Suppressor macrophage (primary cell): ENCODE measurements around the gene SCNN1B.
"Not testable (repeated sequence)": the region's sequence is repeated elsewhere in the genome, so short reads cannot be mapped to it uniquely, and the experiment has no call there.

Experiments
- DNase-seq, 4 experiments: peaks; one replicate each; pipeline ENCODE4 v3.0.0-alpha.2; 2020 to 2022

The SCNN1B gene

GRCh38 chr16:23355106-23355670 is 53.1 kb downstream of the SCNN1B start:
- no peak for DNase-seq

GRCh38 chr16:23356941-23357340 is 54.8 kb downstream of the SCNN1B start:
- DNase-seq, result no peak

- DNase-seq, result no peak
These were observed 55.7 kb downstream of the SCNN1B start for GRCh38 chr16:23357761-23358290.

- DNase-seq, result no peak
These were observed 57.1 kb downstream of the SCNN1B start for GRCh38 chr16:23359092-23359760.

GRCh38 chr16:23362460-23363317 is 60.6 kb downstream of the SCNN1B start:
- no peak for DNase-seq

GRCh38 chr16:23365602-23366240 is 63.6 kb downstream of the SCNN1B start:
- peak in 1 of 4 experiments; percentile 3 for DNase-seq

GRCh38 chr16:23366341-23366740 is 64.2 kb downstream of the SCNN1B start:
- not testable (repeated sequence) for DNase-seq

- DNase-seq, result no peak
These were observed 65.5 kb downstream of the SCNN1B start for GRCh38 chr16:23367564-23367963.

GRCh38 chr16:23367988-23368387 is 65.9 kb downstream of the SCNN1B start:
- no peak for DNase-seq

GRCh38 chr16:23368469-23368868 is 66.4 kb downstream of the SCNN1B start:
- DNase-seq, result no peak

- no peak for DNase-seq
These were observed 67.3 kb downstream of the SCNN1B start for GRCh38 chr16:23369416-23369815.

- no peak for DNase-seq
These were observed 69.3 kb downstream of the SCNN1B start for GRCh38 chr16:23371368-23371767.

- DNase-seq, result no peak
These were observed 71.5 kb downstream of the SCNN1B start for GRCh38 chr16:23373436-23374219.

- DNase-seq, result no peak
These were observed 72.8 kb downstream of the SCNN1B start for GRCh38 chr16:23374721-23375510.

- DNase-seq, result no peak
These were observed 73.5 kb downstream of the SCNN1B start for GRCh38 chr16:23375643-23376042.

GRCh38 chr16:23377071-23377931 is 75.2 kb downstream of the SCNN1B start:
- no peak for DNase-seq

- no peak for DNase-seq
These were observed 76.2 kb downstream of the SCNN1B start for GRCh38 chr16:23378256-23378655.

- no peak for DNase-seq
These were observed 76.8 kb downstream of the SCNN1B start for GRCh38 chr16:23378921-23379320.

- no peak for DNase-seq
These were observed 77.6 kb downstream of the SCNN1B start for GRCh38 chr16:23379707-23380106.

- no peak for DNase-seq
These were observed 78.4 kb downstream of the SCNN1B start for GRCh38 chr16:23380501-23380951.
